GM18499 (cell line): ENCODE data around the gene PTPRF.
"Not testable (repeated sequence)": the region's sequence is repeated elsewhere in the genome, so short reads cannot be mapped to it uniquely, and the experiment has no call there.

ENCODE experiments used
- ATAC-seq: cut with Tn5 transposase; IDR thresholded peaks from one replicate; pipeline ENCODE4 v1.9.1; 2021; ENCODE audit warnings: moderate number of reproducible peaks; ENCODE audit not compliant: insufficient read depth, unreplicated experiment

PTPRF gene

GRCh38 chr1:43619996-43620920 lies 89.6 kb downstream of the PTPRF start:
- ATAC-seq: no peak

- ATAC-seq: no peak
These were observed 90.3 kb downstream of the PTPRF start for GRCh38 chr1:43620956-43621355.

GRCh38 chr1:43621386-43621785 lies 90.7 kb downstream of the PTPRF start:
- ATAC-seq: no peak

GRCh38 chr1:43621861-43622260 lies 91.2 kb downstream of the PTPRF start:
- ATAC-seq: no peak

GRCh38 chr1:43622471-43622870 lies 91.8 kb downstream of the PTPRF start:
- ATAC-seq: no peak

- no peak for ATAC-seq
These were observed 92.5 kb downstream of the PTPRF start for GRCh38 chr1:43622901-43623780.

GRCh38 chr1:43625063-43625780 lies 94.5 kb downstream of the PTPRF start:
- no peak for ATAC-seq

- ATAC-seq: no peak
These were observed 101.5 kb downstream of the PTPRF start for GRCh38 chr1:43632135-43632670.

- ATAC-seq: no peak
These were observed 104.0 kb downstream of the PTPRF start for GRCh38 chr1:43634721-43635120.

- no peak for ATAC-seq
These were observed 105.4 kb downstream of the PTPRF start for GRCh38 chr1:43636006-43636641.

- ATAC-seq: no peak
These were observed 106.6 kb downstream of the PTPRF start for GRCh38 chr1:43637267-43637666.

- not testable (repeated sequence) for ATAC-seq
These were observed 107.7 kb downstream of the PTPRF start for GRCh38 chr1:43638381-43638780.

GRCh38 chr1:43639976-43640794 lies 109.5 kb downstream of the PTPRF start:
- ATAC-seq: no peak

- ATAC-seq: no peak
These were observed 113.9 kb downstream of the PTPRF start for GRCh38 chr1:43644558-43644957.

GRCh38 chr1:43645461-43645860 lies 114.8 kb downstream of the PTPRF start:
- no peak for ATAC-seq

- ATAC-seq: not testable (repeated sequence)
These were observed 116.6 kb downstream of the PTPRF start for GRCh38 chr1:43647331-43647730.

GRCh38 chr1:43648221-43648847 lies 117.7 kb downstream of the PTPRF start:
- no peak for ATAC-seq

- no peak for ATAC-seq
These were observed 118.3 kb downstream of the PTPRF start for GRCh38 chr1:43648876-43649477.
